Lower leg skin (tissue), 4 donors: ENCODE measurements around the gene LGALS3. TPM values are rescaled to one million over a fixed set of nuclear protein-coding genes. Genes with fewer than 3 reads are reported as not detected.

ENCODE experiments used
- DNase-seq, 2 donors: peaks; one replicate each; pipeline ENCODE4 v3.0.0-alpha.2; 2019; ENCODE audit warnings: low spot score in 2 of 2
- H3K4me3 ChIP-seq: fragments of 200-600 bp; sonication (generic); 2 replicates; pipeline ENCODE4 v1.5.1; 2017; ENCODE audit warnings: mild to moderate bottlenecking, low read depth; ENCODE audit not compliant: poor library complexity, severe bottlenecking
- POLR2A ChIP-seq, 2 donors: fragments of 450-650 bp; IDR thresholded peaks; one replicate each; pipeline ENCODE4 v1.6.1; 2016 to 2017; ENCODE audit warnings: antibody characterized with exemption in 2 of 2, mild to moderate bottlenecking in 1 of 2, moderate library complexity in 1 of 2
- WGBS, 2 donors: methylation state at CpG; one replicate each; pipeline ENCODE4 v1.1.5; 2018; 5-methylcytosine and 5-hydroxymethylcytosine counted together
- intact Hi-C: fragments of 100-400 bp; cut with DNase I; formaldehyde crosslinking; loops from one replicate; pipeline ENCODE4 v1.15.0; 2023; ENCODE audit warnings: low total_unique reads
- total RNA-seq, 4 donors: library from RNA; depleted of rRNA; stranded (reverse); fragments of >200 nt; gene quantifications; one replicate each; pipeline ENCODE4 v1.1.0, GENCODE V29; 2016
- TF ChIP-seq, protein P1 (sequence below), 3 donors: fragments of 450-650 bp; IDR thresholded peaks; one replicate each; pipeline ENCODE4 v1.5.1; 2016; ENCODE audit warnings: antibody characterized with exemption in 3 of 3, mild to moderate bottlenecking in 3 of 3, moderate library complexity in 2 of 3

LGALS3 gene
- total RNA-seq, 4 donors from 2014 or later, result 755 to 857 (median 826) TPM

DNA sequence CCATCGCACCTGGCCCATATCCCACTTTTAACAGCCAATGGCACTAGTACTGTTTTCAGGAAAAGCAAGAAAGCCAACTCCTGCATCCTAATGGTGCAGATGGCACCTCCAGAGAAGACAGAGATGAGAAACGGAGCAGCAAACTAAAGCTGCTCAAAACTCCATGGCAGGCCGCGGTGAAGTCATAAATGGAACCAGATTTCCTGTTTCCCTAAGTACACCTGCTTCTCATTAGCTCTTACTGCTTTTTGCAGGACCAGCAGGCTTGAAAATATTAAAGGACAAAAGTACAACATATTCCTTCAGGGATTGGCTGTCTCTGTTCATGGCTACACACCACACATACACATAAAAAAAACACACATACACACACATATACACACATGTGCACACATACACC lies 36.7 kb upstream of the LGALS3 start:
- peak in 1 of 2 donors; percentile 65 for DNase-seq
- 53 to 55% methylated on average over 4 of the region's 4 CpGs for WGBS, 2 donors
- TF ChIP-seq POLR2A (IDR thresholded peaks at IDR 0.05), result no peak
- TF ChIP-seq, protein P1, sequence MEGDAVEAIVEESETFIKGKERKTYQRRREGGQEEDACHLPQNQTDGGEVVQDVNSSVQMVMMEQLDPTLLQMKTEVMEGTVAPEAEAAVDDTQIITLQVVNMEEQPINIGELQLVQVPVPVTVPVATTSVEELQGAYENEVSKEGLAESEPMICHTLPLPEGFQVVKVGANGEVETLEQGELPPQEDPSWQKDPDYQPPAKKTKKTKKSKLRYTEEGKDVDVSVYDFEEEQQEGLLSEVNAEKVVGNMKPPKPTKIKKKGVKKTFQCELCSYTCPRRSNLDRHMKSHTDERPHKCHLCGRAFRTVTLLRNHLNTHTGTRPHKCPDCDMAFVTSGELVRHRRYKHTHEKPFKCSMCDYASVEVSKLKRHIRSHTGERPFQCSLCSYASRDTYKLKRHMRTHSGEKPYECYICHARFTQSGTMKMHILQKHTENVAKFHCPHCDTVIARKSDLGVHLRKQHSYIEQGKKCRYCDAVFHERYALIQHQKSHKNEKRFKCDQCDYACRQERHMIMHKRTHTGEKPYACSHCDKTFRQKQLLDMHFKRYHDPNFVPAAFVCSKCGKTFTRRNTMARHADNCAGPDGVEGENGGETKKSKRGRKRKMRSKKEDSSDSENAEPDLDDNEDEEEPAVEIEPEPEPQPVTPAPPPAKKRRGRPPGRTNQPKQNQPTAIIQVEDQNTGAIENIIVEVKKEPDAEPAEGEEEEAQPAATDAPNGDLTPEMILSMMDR (IDR thresholded peaks at IDR 0.05), result no peak
- no peak overlapping the region for H3K4me3 ChIP-seq
- intact Hi-C loops, result loop anchor here (5.0 kb wide), 1 partner anchor 70 kb away; no protein-coding TSS in a partner anchor

DNA sequence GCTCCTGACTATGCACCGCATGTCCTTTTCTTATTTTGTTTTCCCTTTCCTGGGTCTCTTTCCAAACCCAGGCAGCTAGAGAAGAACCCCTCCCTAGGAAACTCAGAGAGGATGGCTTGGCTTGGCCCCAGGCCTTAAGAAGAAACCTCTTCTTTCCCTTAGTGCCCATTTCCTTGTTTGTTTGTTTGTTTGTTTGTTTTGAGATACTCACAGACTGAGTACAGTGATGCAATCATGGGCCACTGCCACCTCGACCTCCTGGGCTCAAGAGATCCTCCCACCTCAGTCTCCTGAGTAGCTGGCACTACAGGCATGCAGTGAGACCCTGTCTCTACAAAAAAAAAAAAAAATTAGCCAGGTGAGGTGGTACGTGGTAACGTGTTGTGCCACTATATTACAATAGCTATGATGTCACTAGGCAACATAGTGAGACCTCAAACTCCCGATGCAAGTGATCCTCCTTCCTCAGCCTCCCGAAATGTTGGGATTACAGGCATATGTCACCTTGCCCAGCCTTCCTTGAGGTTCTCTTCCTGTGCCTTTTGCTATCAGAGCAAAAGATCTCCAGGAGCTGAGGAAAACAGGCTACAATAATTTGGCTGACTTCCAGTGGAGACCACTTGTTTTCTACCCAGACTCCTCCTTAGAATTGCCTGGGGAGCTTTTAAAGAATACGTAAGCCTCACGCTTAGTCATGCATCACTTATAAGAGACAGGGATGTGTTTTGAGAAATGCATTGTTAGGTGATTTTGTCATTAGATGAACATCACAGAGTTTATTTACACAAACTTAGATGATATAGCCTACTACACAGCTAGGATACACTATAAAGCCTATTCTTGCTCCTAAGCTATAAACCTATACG lies 34.5 kb upstream of the LGALS3 start:
- intact Hi-C loops, result loop anchor here (5.0 kb wide), 1 partner anchor 68 kb away; no protein-coding TSS in a partner anchor
- no peak for DNase-seq
- no peak overlapping the region for H3K4me3 ChIP-seq
- TF ChIP-seq POLR2A (IDR thresholded peaks at IDR 0.05), result no peak
- TF ChIP-seq, protein P1 (IDR thresholded peaks at IDR 0.05), result no peak
- 78 to 80% methylated on average over 9 of the region's 9 CpGs for WGBS, 2 donors

GRCh38 chr14:55097881-55098560 lies 31.0 kb upstream of the LGALS3 start:
- 48 to 64% methylated on average over 5 of the region's 5 CpGs for WGBS, 2 donors
- TF ChIP-seq, protein P1 (IDR thresholded peaks at IDR 0.05), result no peak
- TF ChIP-seq POLR2A (IDR thresholded peaks at IDR 0.05), result no peak
- H3K4me3 ChIP-seq, result no peak overlapping the region
- DNase-seq, result peak in 1 of 2 donors; percentile 79
- intact Hi-C loops, result no loop called here

GRCh38 chr14:55098561-55098898 lies 30.5 kb upstream of the LGALS3 start:
- intact Hi-C loops, result no loop called here
- TF ChIP-seq POLR2A (IDR thresholded peaks at IDR 0.05), result no peak
- TF ChIP-seq, protein P1 (IDR thresholded peaks at IDR 0.05), result no peak
- no peak for DNase-seq
- H3K4me3 ChIP-seq, result no peak overlapping the region
- WGBS, 2 donors, result 79 to 100% methylated on average over 1 of the region's 1 CpG

DNA sequence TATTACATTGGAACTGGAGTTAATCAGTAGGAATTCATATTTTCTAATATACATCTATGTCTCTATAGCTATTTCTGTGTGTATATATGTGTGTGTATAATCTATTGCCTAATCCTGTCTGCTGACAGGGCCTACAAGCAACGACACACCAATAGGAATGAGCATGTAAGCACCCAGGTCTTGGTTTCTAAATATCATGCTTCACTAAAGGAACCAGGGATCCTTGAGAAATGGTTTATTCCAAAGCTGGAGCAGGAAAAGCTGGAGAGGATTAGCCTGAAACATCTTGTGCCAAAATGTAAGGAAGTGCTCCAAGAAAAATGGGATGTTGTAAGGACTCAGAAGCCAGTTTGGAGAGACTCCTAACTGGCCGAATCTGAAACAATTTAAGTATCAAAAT lies 29.3 kb upstream of the LGALS3 start:
- no peak for DNase-seq
- intact Hi-C loops, result no loop called here
- TF ChIP-seq POLR2A (IDR thresholded peaks at IDR 0.05), result no peak
- TF ChIP-seq, protein P1 (IDR thresholded peaks at IDR 0.05), result no peak

More for the DNA sequence above, 29.3 kb upstream of the LGALS3 start:
- no peak overlapping the region for H3K4me3 ChIP-seq
- 17 to 24% methylated on average over 2 of the region's 2 CpGs for WGBS, 2 donors
